ENCODE results near the gene APBA3. TPM values are rescaled to one million over a fixed set of nuclear protein-coding genes. Genes with fewer than 3 reads are reported as not detected.

Gene APBA3
- total and polyA plus RNA-seq, 2 of the 4 experiments (the other 2 are of a cell fraction), result 9.5 to 18.4 TPM

DNA sequence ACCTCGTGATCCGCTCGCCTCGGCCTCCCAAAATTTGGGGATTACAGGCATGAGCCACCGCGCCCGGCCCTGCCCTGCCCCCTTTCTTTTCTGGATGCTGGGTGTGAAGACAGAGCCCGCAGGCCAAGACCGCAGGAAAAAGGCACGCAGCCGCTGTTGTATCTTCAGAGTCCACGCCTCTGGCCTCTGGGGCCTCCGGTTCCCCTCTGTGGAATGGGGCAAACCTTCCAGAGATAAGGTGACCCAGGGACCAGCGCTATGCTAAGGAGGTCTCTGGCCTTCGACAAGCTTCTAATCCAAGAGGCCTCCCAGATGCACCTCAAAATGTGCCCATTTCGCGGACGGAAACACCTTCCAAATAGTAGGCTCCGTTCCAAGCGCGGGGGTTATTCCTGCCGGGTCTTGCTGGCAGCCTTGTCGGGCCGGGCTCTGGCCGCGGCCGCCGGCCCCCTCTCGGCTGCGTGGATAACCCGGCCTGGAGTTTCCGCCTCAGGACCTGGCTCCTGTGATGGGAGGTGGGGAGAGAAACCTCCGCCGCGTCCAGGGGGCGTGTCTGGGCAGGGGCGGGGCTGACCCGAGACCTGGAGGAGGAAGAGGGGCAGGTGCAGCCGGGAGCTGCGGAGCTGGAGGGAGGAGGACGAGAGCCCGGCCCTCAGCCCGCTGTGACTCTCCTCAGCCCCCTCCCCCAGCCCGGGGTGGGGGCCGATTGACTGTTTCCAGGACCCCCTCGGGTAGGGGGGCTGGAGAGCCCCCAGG is 40.2 kb downstream of the APBA3 start:
- Histone ChIP-seq H3K14ac (replicated peaks; ENCODE audit: low read depth, low read length) (no peak overlapping the region), H3K4me2 (ENCODE audit: low read depth, low read length) (peak overlapping the region; percentile 47; the same call in 1 of the 2 replicates), H4K5ac (ENCODE audit: low read depth, low read length) (no peak overlapping the region), H3K9me1 (ENCODE audit: insufficient read depth, low read length) (no peaks in the 10 kb centered on the region), H3K18ac (ENCODE audit: low read depth, low read length) (no peak overlapping the region), H3K9ac (ENCODE audit: low read depth, low read length) (no peak overlapping the region), H3K4me3 (ENCODE audit: insufficient read depth, low read depth, low read length) (no peak overlapping the region), H2AFZ (replicated peaks; ENCODE audit: low read length, poor library complexity) (peak overlapping the region; percentile 80), H4K20me1 (ENCODE audit: insufficient read depth, low read length) (no peaks in the 10 kb centered on the region), H4K91ac (ENCODE audit: insufficient read depth, low read depth, low read length) (no peak overlapping the region), H3K9me3 (ENCODE audit: control insufficient read depth, insufficient read depth, low read length) (no peaks in the 10 kb centered on the region), H3K23ac (ENCODE audit: low read depth, low read length) (no peak overlapping the region), H3K27ac (ENCODE audit: insufficient read depth, low read length) (no peak overlapping the region), H3K36me3 (ENCODE audit: control insufficient read depth, insufficient read depth, low read length) (no peaks in the 10 kb centered on the region), H2BK120ac (ENCODE audit: low read depth, low read length) (no peak overlapping the region), H2BK15ac (ENCODE audit: low read depth, low read length) (no peak overlapping the region), H2BK5ac (ENCODE audit: low read depth, low read length, poor library complexity, severe bottlenecking) (no peak overlapping the region), H2AK5ac (ENCODE audit: low read depth, low read length) (no peak overlapping the region), H2BK20ac (ENCODE audit: low read depth, low read length) (no peak overlapping the region), H3K56ac (ENCODE audit: extremely low read depth, insufficient read depth, low read length) (no peak overlapping the region), H3K79me1 (ENCODE audit: low read depth in 1 of 2, low read length in 2 of 2) (no peaks in the 10 kb centered on the region), H3K4ac (ENCODE audit: low read depth, low read length) (no peak overlapping the region), H3K27me3 (ENCODE audit: control insufficient read depth, insufficient read depth, low read length) (peaks cover 38% of the 10 kb centered on the region), H3K4me1 (ENCODE audit: control insufficient read depth, insufficient read depth, low read length) (no peaks in the 10 kb centered on the region), H2AK9ac (replicated peaks; ENCODE audit: low read depth, low read length, poor library complexity) (peak overlapping the region; percentile 42), H4K8ac (ENCODE audit: low read depth in 2 of 2, low read length in 2 of 2) (no peak overlapping the region)
- intact Hi-C loops (cut with micrococcal nuclease), result no loop called here
- POLR2A ChIA-PET (ENCODE audit: unreplicated experiment), result no interaction called here
- no TSS peak for BruUV-seq (replicated peaks)
- in situ Hi-C loops (cut with MboI; ENCODE audit: low sequenced_read_pairs), result no loop called here
- CTCF ChIA-PET, result no interaction called here
- ATAC-seq (ENCODE audit: low read depth) (peak; percentile 95), DNase-seq (peak; percentile 75)
- dilution Hi-C loops (cut with HindIII; ENCODE audit: low sequenced_read_pairs, unreplicated experiment), result no loop called here
- WGBS, 2 experiments (ENCODE audit: extremely low coverage in 2 of 2, insufficient read length in 1 of 2), result 53% methylated on average over 9 of the region's 46 CpGs; no CpG with 5 or more reads in 1 of the 2 experiments
- peak; percentile 97 for TF ChIP-seq MAZ (IDR thresholded peaks at IDR 0.05; ENCODE audit: borderline replicate concordance, low read depth, low read length)
- peak; percentile 94 for TF ChIP-seq RCOR1 (IDR thresholded peaks at IDR 0.05; ENCODE audit: insufficient replicate concordance, low read length)
- TF ChIP-seq BHLHE40 (IDR thresholded peaks at IDR 0.05; ENCODE audit: low read depth, low read length), result no peak
